ENCODE data around the gene ANTXR2.

ANTXR2 gene

DNA sequence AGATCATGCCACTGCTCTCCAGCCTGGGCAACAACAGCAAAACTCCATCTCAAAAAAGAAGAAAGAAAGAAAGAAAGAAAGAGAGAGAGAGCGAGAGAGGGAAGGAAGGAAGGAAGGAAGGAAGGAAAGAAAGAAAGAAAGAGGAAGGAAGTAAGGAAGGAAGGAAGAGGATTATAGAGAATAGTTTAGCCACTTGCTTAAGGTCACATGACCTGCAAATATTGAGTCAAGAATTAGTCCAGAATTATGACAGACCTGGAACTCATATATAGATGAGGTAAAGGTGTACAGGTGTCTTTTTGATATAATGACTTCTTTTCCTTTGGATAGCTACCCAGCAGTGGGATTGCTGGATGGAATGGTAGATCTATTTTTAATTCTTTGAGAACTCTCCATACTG, 25.6 kb upstream of the ANTXR2 start:
- no peak for DNase-seq (ENCODE audit: low read depth)
- TF ChIP-seq, protein P1, sequence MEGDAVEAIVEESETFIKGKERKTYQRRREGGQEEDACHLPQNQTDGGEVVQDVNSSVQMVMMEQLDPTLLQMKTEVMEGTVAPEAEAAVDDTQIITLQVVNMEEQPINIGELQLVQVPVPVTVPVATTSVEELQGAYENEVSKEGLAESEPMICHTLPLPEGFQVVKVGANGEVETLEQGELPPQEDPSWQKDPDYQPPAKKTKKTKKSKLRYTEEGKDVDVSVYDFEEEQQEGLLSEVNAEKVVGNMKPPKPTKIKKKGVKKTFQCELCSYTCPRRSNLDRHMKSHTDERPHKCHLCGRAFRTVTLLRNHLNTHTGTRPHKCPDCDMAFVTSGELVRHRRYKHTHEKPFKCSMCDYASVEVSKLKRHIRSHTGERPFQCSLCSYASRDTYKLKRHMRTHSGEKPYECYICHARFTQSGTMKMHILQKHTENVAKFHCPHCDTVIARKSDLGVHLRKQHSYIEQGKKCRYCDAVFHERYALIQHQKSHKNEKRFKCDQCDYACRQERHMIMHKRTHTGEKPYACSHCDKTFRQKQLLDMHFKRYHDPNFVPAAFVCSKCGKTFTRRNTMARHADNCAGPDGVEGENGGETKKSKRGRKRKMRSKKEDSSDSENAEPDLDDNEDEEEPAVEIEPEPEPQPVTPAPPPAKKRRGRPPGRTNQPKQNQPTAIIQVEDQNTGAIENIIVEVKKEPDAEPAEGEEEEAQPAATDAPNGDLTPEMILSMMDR (conservative IDR thresholded peaks at IDR 0.05; ENCODE audit: low read length): no peak
- no peak overlapping the region for H3K4me3 ChIP-seq (ENCODE audit: low read length)

DNA sequence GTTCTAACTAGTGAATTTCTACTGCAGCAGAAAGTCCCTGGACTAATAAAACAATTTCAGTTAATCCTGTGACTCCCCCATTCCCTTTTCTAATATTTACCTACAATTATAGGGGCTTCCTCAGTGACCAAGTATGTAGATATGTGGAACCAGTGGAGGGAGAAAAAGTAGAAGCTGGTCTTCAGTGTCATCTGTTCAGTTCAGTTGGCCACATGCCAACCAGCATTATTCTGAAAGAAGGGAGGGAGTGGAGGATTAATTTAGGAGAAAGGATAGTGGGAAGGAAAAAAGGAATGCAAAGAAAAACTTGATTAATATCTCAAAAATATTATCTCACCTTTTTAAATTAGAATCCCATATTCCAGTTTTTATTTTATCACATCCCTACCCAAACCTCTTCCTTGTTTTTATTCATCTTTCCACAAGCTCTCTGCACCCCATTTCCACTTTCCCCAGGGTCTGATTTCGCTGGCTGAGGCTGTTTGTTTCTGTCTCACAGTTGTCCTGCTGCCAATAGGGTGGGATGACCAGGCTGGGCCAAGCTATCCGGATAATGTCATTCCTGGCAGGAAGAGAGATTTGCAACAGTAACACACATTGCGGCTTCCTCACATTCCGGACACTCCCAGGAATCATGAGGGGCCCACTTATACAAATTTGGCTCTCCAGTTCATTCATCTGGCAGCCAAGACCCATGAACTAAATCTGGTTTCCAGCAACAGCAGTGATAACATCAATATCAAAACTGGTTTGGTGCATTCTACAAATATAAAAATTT, 24.6 kb upstream of the ANTXR2 start:
- H3K4me3 ChIP-seq (ENCODE audit: low read length): no peak overlapping the region
- DNase-seq (ENCODE audit: low read depth): peak; percentile 91
- TF ChIP-seq, protein P1 (conservative IDR thresholded peaks at IDR 0.05; ENCODE audit: low read length): no peak

GRCh38 chr4:80096175-80096850, 23.3 kb upstream of the ANTXR2 start:
- TF ChIP-seq, protein P1 (conservative IDR thresholded peaks at IDR 0.05; ENCODE audit: low read length): no peak
- no peak overlapping the region for H3K4me3 ChIP-seq (ENCODE audit: low read length)
- no peak for DNase-seq (ENCODE audit: low read depth)

DNA sequence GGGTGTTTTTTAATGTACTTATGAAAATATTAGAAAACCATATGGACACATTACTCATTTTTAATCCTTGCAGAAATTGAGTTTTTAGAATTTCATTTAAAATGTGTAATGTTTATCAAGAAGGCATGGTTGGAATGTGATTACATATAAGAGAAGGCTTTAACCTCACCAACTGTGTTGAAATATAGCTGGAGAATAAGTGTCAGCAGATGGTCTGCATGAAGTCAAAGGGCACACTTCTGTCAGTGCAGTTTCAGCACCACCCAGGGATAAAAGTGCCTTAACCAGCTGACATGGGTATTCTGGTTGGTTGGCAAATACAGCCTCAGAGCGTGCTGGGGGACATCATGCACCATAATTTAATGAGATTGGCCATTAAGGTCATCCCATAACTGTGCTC, 21.2 kb upstream of the ANTXR2 start:
- TF ChIP-seq, protein P1 (conservative IDR thresholded peaks at IDR 0.05; ENCODE audit: low read length): no peak
- peak; percentile 71 for DNase-seq (ENCODE audit: low read depth)
- H3K4me3 ChIP-seq (ENCODE audit: low read length): no peak overlapping the region

DNA sequence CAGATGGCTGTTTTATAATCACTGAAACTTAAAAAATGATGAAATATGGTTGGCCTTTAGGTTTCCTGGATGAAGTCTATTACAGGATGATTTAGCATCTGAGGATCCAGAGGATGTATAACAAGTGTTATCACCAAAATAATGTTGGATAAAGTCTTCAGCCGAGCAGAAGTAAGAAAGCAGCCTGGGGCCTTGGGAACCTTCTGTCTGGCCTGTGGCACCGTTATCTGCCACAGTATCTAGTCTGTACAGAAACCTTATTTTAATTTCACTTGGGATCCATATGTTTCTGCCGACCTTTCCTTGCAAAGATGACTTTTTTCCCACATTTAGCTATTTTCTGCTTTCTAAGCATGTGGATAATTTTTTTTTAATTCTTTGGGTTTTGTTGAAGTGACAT, 20.5 kb upstream of the ANTXR2 start:
- DNase-seq (ENCODE audit: low read depth): no peak
- TF ChIP-seq, protein P1 (conservative IDR thresholded peaks at IDR 0.05; ENCODE audit: low read length): no peak
- H3K4me3 ChIP-seq (ENCODE audit: low read length): no peak overlapping the region

- no peak for DNase-seq (ENCODE audit: low read depth)
- TF ChIP-seq, protein P1 (conservative IDR thresholded peaks at IDR 0.05; ENCODE audit: low read length): no peak
Observed at GRCh38 chr4:80092847-80093246, 19.8 kb upstream of the ANTXR2 start.

GRCh38 chr4:80092088-80092487, 19.1 kb upstream of the ANTXR2 start:
- TF ChIP-seq, protein P1 (conservative IDR thresholded peaks at IDR 0.05; ENCODE audit: low read length): no peak
- no peak for DNase-seq (ENCODE audit: low read depth)
- H3K4me3 ChIP-seq (ENCODE audit: low read length): no peak overlapping the region

More at GRCh38 chr4:80092847-80093246, 19.8 kb upstream of the ANTXR2 start:
- no peak overlapping the region for H3K4me3 ChIP-seq (ENCODE audit: low read length)
